Chondrocyte (in vitro differentiated cells): ENCODE data around the gene WDR62. TPM values are rescaled to one million over a fixed set of nuclear protein-coding genes. Genes with fewer than 3 reads are reported as not detected.

Experiments used
- DNase-seq: peaks from one replicate; pipeline ENCODE4 v3.0.0; 2021; ENCODE audit warnings: mixed read lengths, low spot score
- H3K27ac Mint-ChIP-seq: one replicate; pipeline ENCODE4 v1.8.0; 2021; ENCODE audit warnings: mild to moderate bottlenecking, moderate library complexity, mixed read lengths; ENCODE audit not compliant: unreplicated experiment
- H3K27me3 Mint-ChIP-seq: 2 replicates; pipeline ENCODE4 v1.8.0; 2021; ENCODE audit warnings: low read depth, mixed read lengths
- H3K36me3 Mint-ChIP-seq: 2 replicates; pipeline ENCODE4 v1.8.0; 2021; ENCODE audit warnings: low read depth, mixed read lengths
- H3K4me1 Mint-ChIP-seq: 2 replicates; pipeline ENCODE4 v1.8.0; 2021; ENCODE audit warnings: low read depth, mild to moderate bottlenecking, mixed read lengths
- H3K4me3 Mint-ChIP-seq: one replicate; pipeline ENCODE4 v1.8.0; 2021; ENCODE audit warnings: mild to moderate bottlenecking, moderate library complexity, mixed read lengths; ENCODE audit not compliant: unreplicated experiment
- H3K9me3 Mint-ChIP-seq: 2 replicates; pipeline ENCODE4 v1.8.0; 2021; ENCODE audit warnings: low read depth, mixed read lengths
- total RNA-seq: library from RNA; stranded (reverse); gene quantifications from 3 replicates; pipeline ENCODE4 v1.2.1, GENCODE V29; 2021
- TF ChIP-seq, protein P1 (sequence below): fragments of 200-600 bp; sonication (generic); IDR thresholded peaks from 2 replicates; pipeline ENCODE4 v1.5.0; 2021; ENCODE audit warnings: antibody characterized with exemption, mild to moderate bottlenecking, moderate library complexity

The WDR62 gene
- total RNA-seq, 1 donor from 2014 or later, result 3.0 TPM

- no peaks in the 10 kb centered on the region for H3K9me3 Mint-ChIP-seq
- TF ChIP-seq, protein P1, sequence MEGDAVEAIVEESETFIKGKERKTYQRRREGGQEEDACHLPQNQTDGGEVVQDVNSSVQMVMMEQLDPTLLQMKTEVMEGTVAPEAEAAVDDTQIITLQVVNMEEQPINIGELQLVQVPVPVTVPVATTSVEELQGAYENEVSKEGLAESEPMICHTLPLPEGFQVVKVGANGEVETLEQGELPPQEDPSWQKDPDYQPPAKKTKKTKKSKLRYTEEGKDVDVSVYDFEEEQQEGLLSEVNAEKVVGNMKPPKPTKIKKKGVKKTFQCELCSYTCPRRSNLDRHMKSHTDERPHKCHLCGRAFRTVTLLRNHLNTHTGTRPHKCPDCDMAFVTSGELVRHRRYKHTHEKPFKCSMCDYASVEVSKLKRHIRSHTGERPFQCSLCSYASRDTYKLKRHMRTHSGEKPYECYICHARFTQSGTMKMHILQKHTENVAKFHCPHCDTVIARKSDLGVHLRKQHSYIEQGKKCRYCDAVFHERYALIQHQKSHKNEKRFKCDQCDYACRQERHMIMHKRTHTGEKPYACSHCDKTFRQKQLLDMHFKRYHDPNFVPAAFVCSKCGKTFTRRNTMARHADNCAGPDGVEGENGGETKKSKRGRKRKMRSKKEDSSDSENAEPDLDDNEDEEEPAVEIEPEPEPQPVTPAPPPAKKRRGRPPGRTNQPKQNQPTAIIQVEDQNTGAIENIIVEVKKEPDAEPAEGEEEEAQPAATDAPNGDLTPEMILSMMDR, result no peak
- DNase-seq, result peak; percentile 91
- no peaks in the 10 kb centered on the region for H3K4me1 Mint-ChIP-seq
- no peaks in the 10 kb centered on the region for H3K27me3 Mint-ChIP-seq
- no peak overlapping the region for H3K27ac Mint-ChIP-seq
- H3K36me3 Mint-ChIP-seq, result peaks cover 10% of the 10 kb centered on the region
- H3K4me3 Mint-ChIP-seq, result no peak overlapping the region
Observed at GRCh38 chr19:36092566-36092965, 37.9 kb downstream of the WDR62 start.

DNA sequence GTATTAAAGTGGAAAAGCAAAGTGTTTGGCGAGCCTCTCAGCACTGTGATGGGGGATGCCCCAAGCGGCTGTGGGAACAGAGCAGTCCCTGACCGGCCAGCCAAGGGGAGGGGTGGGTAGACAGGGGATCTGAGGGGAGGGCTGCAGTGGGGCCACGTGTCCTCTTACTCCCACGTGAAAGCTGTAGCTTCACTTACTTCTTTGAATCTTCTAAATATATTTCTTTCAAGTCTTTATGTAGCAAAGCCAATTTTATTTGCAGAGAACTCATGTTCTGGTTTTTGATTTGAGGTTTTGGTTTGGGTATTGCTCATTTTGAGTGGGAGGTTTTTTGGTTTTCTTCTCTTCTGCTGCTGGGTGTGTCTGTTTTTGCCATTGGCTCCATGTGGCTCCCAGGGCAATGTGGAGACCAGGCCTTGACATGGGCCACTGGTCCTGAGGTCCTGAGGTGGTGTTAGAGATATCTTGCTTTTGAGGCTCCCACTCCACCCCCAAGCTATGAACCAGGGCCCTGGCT lies 38.5 kb downstream of the WDR62 start:
- TF ChIP-seq, protein P1, result no peak
- Mint-ChIP-seq H3K27me3 (no peaks in the 10 kb centered on the region), H3K9me3 (no peaks in the 10 kb centered on the region), H3K4me1 (no peaks in the 10 kb centered on the region), H3K4me3 (no peak overlapping the region), H3K36me3 (peaks cover 7% of the 10 kb centered on the region), H3K27ac (no peak overlapping the region)
- no peak for DNase-seq

- H3K9me3 Mint-ChIP-seq, result no peaks in the 10 kb centered on the region
- H3K27ac Mint-ChIP-seq, result no peak overlapping the region
- no peaks in the 10 kb centered on the region for H3K27me3 Mint-ChIP-seq
- no peak for DNase-seq
- H3K4me3 Mint-ChIP-seq, result no peak overlapping the region
- TF ChIP-seq, protein P1, result no peak
- peaks cover 5% of the 10 kb centered on the region for H3K36me3 Mint-ChIP-seq
- no peaks in the 10 kb centered on the region for H3K4me1 Mint-ChIP-seq
Observed at GRCh38 chr19:36093687-36094086, 39.0 kb downstream of the WDR62 start.

DNA sequence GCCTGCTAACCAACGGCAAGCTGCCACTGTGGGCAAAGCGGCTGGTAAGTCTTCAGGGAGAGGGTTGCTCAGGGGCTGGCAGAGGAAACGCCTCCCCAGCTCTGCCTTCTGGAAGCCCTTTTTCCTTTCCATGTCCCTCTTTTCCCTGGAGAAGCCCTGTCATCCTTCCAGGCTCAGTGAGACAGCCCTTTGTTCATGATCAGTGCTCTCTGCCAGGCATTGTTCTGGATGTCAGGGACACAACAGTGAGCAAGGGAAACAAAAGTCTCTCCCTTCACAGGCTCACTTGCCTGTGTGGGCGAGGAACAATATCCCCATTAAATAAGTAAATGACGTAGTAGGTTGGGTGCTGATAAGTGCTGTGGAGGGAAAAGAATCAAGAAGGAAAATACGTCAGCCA lies 42.3 kb downstream of the WDR62 start:
- Mint-ChIP-seq H3K4me1 (no peaks in the 10 kb centered on the region), H3K4me3 (no peak overlapping the region), H3K36me3 (peaks cover 3% of the 10 kb centered on the region), H3K27ac (no peak overlapping the region), H3K9me3 (no peaks in the 10 kb centered on the region), H3K27me3 (no peaks in the 10 kb centered on the region)
- DNase-seq, result no peak
- TF ChIP-seq, protein P1, result no peak

GRCh38 chr19:36099166-36099785 lies 44.6 kb downstream of the WDR62 start:
- no peak overlapping the region for H3K27ac Mint-ChIP-seq
- H3K36me3 Mint-ChIP-seq, result peaks cover 2% of the 10 kb centered on the region
- no peaks in the 10 kb centered on the region for H3K4me1 Mint-ChIP-seq
- TF ChIP-seq, protein P1, result no peak
- H3K27me3 Mint-ChIP-seq, result no peaks in the 10 kb centered on the region
- no peak overlapping the region for H3K4me3 Mint-ChIP-seq
- DNase-seq, result no peak
- H3K9me3 Mint-ChIP-seq, result no peaks in the 10 kb centered on the region
